GM12875 (cell line): ENCODE measurements around the gene AKT1S1.
A peak's percentile ranks its signal among the peaks of the same experiment; 100 is the strongest.

Experiments
- H3K4me3 ChIP-seq: one replicate; pipeline ENCODE4 v1.5.1; 2011; ENCODE audit warnings: low read depth, low read length, control low read depth
- TF ChIP-seq, protein P1 (sequence below): IDR thresholded peaks from 2 replicates; pipeline ENCODE4 v1.5.1; 2011; ENCODE audit warnings: low read depth, mild to moderate bottlenecking, control low read depth, inconsistent platforms, low read length, moderate library complexity, borderline replicate concordance; ENCODE audit not compliant: insufficient read depth

Gene AKT1S1

DNA sequence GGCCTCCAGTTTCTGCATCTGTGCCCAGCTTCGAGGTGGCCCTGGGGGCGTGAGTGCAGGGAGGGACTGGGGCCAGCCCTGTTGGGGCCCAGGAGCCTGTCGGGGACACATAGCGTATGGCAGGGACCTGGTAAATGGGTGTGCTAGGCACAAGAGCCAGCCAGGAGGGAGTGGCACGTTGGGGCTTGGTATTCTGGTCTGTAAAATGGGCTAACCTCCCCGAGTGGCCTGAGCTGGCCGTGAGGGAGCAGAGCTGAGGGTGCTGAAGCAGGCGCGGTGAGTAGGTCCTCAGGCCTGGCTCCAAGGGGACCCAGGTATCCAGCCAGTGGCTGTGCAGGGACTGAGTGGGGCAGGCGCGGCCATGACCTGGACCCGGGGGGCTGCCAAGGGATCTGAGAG is 21.9 kb downstream of the AKT1S1 start:
- TF ChIP-seq, protein P1, sequence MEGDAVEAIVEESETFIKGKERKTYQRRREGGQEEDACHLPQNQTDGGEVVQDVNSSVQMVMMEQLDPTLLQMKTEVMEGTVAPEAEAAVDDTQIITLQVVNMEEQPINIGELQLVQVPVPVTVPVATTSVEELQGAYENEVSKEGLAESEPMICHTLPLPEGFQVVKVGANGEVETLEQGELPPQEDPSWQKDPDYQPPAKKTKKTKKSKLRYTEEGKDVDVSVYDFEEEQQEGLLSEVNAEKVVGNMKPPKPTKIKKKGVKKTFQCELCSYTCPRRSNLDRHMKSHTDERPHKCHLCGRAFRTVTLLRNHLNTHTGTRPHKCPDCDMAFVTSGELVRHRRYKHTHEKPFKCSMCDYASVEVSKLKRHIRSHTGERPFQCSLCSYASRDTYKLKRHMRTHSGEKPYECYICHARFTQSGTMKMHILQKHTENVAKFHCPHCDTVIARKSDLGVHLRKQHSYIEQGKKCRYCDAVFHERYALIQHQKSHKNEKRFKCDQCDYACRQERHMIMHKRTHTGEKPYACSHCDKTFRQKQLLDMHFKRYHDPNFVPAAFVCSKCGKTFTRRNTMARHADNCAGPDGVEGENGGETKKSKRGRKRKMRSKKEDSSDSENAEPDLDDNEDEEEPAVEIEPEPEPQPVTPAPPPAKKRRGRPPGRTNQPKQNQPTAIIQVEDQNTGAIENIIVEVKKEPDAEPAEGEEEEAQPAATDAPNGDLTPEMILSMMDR, result no peak
- H3K4me3 ChIP-seq, result no peak overlapping the region

DNA sequence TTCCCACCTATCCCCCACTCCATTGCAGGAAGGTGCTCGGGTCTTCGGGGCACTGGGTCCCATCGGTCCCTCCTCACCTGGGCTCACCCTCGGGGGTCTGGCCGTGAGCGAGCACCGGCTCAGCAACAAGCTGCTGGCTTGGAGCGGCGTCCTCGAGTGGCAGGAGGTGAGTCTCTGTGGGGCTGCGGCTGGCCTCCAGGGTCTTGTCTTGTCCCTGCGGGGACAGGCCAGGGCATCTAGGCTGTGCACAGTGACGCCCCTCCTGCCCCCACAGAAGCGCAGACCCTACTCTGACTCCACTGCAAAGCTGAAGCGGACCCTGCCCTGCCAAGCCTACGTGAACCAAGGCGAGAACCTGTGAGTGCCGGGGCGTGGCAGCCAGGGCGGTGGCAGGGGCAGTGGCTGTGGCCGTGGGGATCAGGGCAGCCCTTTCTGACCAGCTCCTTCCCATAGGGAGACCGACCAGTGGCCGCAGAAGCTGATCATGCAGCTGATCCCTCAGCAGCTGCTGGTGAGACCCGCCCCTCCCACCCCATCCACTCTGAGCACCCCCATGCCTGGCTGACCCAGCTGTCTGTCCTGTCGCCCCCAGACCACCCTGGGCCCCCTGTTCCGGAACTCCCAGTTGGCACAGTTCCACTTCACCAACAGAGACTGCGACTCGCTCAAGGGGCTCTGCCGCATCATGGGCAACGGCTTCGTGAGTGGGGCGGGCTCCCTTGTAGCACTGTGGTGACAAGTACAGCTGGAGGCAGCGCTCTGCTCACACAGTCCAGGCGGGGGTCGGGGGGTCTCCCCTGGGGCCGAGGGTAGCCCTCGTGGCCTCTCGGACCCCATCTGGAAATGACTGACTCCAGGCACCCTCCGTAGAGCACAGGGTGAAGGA is 22.5 kb downstream of the AKT1S1 start:
- no peak overlapping the region for H3K4me3 ChIP-seq
- TF ChIP-seq, protein P1, result no peak

DNA sequence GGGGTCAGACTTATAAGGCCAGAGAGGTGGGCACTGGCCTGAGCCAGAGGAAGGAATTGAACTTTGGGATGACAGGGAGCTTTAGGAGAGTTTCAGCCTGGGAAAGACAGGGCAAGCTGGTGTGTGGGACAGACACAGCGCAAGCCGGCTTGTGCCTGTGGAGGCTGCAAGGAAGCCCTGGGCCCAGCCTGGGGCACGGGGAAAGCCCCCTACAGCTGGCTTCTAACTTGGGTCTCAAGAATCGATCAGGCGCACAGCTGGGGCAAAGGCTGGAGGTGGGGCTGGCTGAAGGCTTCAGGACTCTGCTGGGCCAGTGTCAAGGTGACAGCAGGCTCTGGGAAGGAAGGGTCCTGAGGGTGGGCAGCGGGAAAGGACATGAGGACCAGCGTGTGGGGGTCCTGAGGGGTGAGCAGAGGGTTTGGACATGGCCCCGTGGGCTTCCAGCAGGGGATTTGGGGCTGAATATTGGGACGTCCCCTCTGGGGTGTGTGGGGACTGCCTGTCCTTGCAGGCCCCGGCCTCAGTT is 23.2 kb downstream of the AKT1S1 start:
- no peak overlapping the region for H3K4me3 ChIP-seq
- TF ChIP-seq, protein P1, result no peak

GRCh38 chr19:49852631-49853126 is 24.5 kb downstream of the AKT1S1 start:
- no peak overlapping the region for H3K4me3 ChIP-seq
- TF ChIP-seq, protein P1, result no peak

- TF ChIP-seq, protein P1, result no peak
- peak overlapping the region; percentile 88 for H3K4me3 ChIP-seq
These were observed 25.5 kb downstream of the AKT1S1 start for GRCh38 chr19:49851456-49852259.

DNA sequence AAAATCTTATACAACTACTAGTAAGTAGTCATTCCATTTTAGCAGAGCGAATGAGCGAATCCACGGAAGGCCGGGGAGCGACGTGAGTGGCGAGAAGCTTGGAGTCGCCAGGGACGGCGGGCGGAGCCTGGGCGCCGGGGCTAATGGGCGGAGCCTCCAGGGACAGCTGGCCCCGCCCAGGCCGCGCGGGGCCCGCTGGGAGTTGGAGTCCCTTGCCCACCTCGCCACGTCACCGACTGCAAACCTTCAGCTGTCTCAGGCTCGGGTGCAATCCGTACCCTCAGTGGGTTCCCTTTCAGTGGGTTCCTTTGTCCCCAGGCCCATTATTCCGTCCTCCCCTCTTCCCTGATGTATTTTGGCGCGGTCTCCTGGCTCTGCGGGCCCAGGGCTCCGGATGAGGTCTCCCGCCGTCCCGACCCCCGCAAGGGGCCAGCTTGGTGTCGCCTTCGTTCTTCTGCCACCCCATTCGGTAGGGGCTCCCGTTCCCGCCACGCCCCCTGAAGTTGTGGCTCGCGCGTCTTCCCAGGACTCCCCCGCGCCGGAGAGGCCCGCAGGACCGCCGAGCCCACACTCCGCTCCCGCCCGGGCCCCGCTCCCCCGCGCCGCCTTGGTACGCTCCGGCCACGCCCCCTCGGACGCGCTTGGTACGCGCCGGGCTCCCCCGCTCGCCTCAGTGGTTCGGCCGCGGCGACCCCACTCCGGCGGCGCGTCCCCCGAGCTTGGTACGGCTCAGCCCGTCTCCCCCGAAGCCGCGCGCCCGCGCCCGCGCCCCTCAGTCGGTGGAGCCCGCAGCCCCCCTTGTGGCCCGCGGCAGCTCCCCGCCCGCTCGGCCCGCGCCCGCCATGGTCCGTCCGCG is 26.4 kb downstream of the AKT1S1 start, which contains the start of gene PTOV1:
Gene PTOV1, plus strand, starts transcription at position 673 of the 856 bp plus-strand sequence.
- TF ChIP-seq, protein P1, result no peak
- peak within 1 kb of the TSS; percentile 88 for H3K4me3 ChIP-seq
